GM12878 (cell line): ENCODE measurements around the gene DHCR24. TPM values are rescaled to one million over a fixed set of nuclear protein-coding genes. Genes with fewer than 3 reads are reported as not detected.

Experiments used
- ASH2L ChIP-seq: fragments of 300-600, 200-600 bp; sonication (generic); IDR thresholded peaks from 2 replicates; pipeline ENCODE4 v1.6.1; 2017; ENCODE audit warnings: low read depth, mild to moderate bottlenecking, borderline replicate concordance
- FOXK2 ChIP-seq: fragments of 450-650 bp; IDR thresholded peaks from 2 replicates; pipeline ENCODE4 v1.6.1; 2017; ENCODE audit warnings: mild to moderate bottlenecking, moderate library complexity
- LARP7 ChIP-seq: fragments of 450-650 bp; IDR thresholded peaks from 2 replicates; pipeline ENCODE4 v1.6.1; 2017; ENCODE audit warnings: mild to moderate bottlenecking
- NFIC ChIP-seq: IDR thresholded peaks from 2 replicates; pipeline ENCODE4 v1.6.1; 2012; ENCODE audit warnings: low read depth, mild to moderate bottlenecking, inconsistent platforms, low read length, moderate library complexity
- NRF1 ChIP-seq: conservative IDR thresholded peaks from 2 replicates; pipeline ENCODE4 v1.6.1; 2011; ENCODE audit warnings: mild to moderate bottlenecking, low read depth, low read length, improper control_type of control experiment
- RB1 ChIP-seq: fragments of 450-650 bp; formaldehyde crosslinking; IDR thresholded peaks from 2 replicates; pipeline ENCODE4 v1.6.1; 2017; ENCODE audit warnings: mild to moderate bottlenecking, borderline replicate concordance
- RELA ChIP-seq: fragments of 450-650 bp; IDR thresholded peaks from 2 replicates; pipeline ENCODE4 v1.8.0; 2014; ENCODE audit warnings: borderline replicate concordance; ENCODE audit not compliant: partially characterized antibody
- RFX5 ChIP-seq: IDR thresholded peaks from 2 replicates; pipeline ENCODE4 v1.6.1; 2011; ENCODE audit warnings: low read depth, low read length, improper control_type of control experiment
- SMC3 ChIP-seq: IDR thresholded peaks from 2 replicates; pipeline ENCODE4 v1.6.1; 2011; ENCODE audit warnings: low read length, improper control_type of control experiment, borderline replicate concordance
- ZNF217 ChIP-seq: fragments of 450-650 bp; IDR thresholded peaks from 2 replicates; pipeline ENCODE4 v1.6.1; 2017; ENCODE audit warnings: antibody characterized with exemption, mild to moderate bottlenecking
- polyA plus RNA-seq, 11 experiments: library from polyadenylated mRNA; depleted of rRNA in 4 of 11; unstranded in 6 of 11; stranded (reverse) in 5 of 11; fragments of >200 nt; fragmentation: Nextera tagmentation in 4 of 11; fragmentation: Illumina TruSeq in 1 of 11; extraction: Ambion mirVana in 4 of 11; extraction: Trizol in 1 of 11; gene quantifications; 1 replicate in 1 of 11; 2 replicates in 10 of 11; pipeline versions ENCODE4 v1.2.1 to v1.2.3, GENCODE V29; 2011 to 2016; ENCODE audit warnings: inconsistent platforms in 2 of 11, missing spikeins in 2 of 11, low read depth in 1 of 11
- total RNA-seq, 4 experiments: library from RNA; depleted of rRNA in 3 of 4; stranded (reverse); fragments of >200 nt in 3 of 4; fragmentation: Illumina TruSeq in 1 of 4; extraction: Trizol in 1 of 4; gene quantifications; 2 replicates each; pipeline versions ENCODE4 v1.2.1 to v1.2.3, GENCODE V29; 2013 to 2021
- TF ChIP-seq, protein P1 (sequence below): fragments of 450-650 bp; formaldehyde crosslinking; IDR thresholded peaks from 2 replicates; pipeline ENCODE4 v1.4.0; 2022; ENCODE audit warnings: mild to moderate bottlenecking, moderate library complexity
- TF ChIP-seq, protein P2 (sequence below): fragments of 450-650 bp; IDR thresholded peaks from 2 replicates; pipeline ENCODE4 v1.6.1; 2017; ENCODE audit warnings: borderline replicate concordance

The DHCR24 gene
- total and polyA plus RNA-seq, 10 of the 15 experiments (the other 5 are each of a cell fraction or from before 2014, with no cell fraction given), result 23.3 to 169 (median 120) TPM

DNA sequence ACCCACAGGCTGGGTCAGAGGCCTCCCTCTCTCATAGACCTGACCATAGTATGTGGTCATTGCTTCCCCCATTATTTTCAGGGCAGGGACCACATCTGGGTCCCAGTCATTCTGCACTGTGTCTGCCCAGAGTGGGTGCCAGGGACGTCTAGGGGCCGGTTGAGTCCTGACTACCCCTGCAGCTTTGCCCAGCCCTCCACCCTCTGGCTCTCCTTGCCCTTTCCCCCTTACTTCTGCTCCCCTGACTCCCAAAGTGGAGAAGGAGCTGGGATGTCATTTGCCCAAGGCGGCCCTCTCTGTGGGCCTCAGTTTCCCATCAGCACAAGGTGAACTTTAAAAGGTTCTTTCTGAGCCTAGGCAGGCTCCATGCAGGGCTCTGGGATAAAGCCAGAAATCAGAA lies 81.5 kb downstream of the DHCR24 start (continued):
- TF ChIP-seq ASH2L, result no peak
- TF ChIP-seq RFX5, result no peak
- no peak for TF ChIP-seq RELA
- TF ChIP-seq NFIC, result no peak
- TF ChIP-seq FOXK2, result no peak
- TF ChIP-seq ZNF217, result no peak
- TF ChIP-seq LARP7, result no peak
- TF ChIP-seq, protein P1, sequence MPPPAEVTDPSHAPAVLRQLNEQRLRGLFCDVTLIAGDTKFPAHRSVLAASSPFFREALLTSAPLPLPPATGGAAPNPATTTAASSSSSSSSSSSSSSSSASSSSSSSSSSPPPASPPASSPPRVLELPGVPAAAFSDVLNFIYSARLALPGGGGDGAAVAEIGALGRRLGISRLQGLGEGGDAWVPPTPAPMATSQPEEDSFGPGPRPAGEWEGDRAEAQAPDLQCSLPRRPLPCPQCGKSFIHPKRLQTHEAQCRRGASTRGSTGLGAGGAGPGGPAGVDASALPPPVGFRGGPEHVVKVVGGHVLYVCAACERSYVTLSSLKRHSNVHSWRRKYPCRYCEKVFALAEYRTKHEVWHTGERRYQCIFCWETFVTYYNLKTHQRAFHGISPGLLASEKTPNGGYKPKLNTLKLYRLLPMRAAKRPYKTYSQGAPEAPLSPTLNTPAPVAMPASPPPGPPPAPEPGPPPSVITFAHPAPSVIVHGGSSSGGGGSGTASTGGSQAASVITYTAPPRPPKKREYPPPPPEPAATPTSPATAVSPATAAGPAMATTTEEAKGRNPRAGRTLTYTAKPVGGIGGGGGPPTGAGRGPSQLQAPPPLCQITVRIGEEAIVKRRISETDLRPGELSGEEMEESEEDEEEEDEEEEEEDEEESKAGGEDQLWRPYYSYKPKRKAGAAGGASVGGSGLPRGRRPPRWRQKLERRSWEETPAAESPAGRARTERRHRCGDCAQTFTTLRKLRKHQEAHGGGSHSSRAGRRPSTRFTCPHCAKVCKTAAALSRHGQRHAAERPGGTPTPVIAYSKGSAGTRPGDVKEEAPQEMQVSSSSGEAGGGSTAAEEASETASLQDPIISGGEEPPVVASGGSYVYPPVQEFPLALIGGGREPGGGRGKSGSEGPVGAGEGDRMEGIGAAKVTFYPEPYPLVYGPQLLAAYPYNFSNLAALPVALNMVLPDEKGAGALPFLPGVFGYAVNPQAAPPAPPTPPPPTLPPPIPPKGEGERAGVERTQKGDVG (CRISPR knock-in tag), result no peak
- TF ChIP-seq RB1, result no peak
- TF ChIP-seq, protein P2, sequence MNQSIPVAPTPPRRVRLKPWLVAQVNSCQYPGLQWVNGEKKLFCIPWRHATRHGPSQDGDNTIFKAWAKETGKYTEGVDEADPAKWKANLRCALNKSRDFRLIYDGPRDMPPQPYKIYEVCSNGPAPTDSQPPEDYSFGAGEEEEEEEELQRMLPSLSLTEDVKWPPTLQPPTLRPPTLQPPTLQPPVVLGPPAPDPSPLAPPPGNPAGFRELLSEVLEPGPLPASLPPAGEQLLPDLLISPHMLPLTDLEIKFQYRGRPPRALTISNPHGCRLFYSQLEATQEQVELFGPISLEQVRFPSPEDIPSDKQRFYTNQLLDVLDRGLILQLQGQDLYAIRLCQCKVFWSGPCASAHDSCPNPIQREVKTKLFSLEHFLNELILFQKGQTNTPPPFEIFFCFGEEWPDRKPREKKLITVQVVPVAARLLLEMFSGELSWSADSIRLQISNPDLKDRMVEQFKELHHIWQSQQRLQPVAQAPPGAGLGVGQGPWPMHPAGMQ, result no peak
- no peak for TF ChIP-seq SMC3
- no peak for TF ChIP-seq NRF1
